WI38 (cell line): Measurements from ENCODE around the gene LRRC7.
A peak's percentile ranks its signal among the peaks of the same experiment; 100 is the strongest.
"Not testable (repeated sequence)": the region's sequence is repeated elsewhere in the genome, so short reads cannot be mapped to it uniquely, and the experiment has no call there.

Source experiments
- H3K4me3 ChIP-seq: 2 replicates; pipeline ENCODE4 v1.5.1; 2011; ENCODE audit warnings: low read depth, mild to moderate bottlenecking, control low read depth, low read length
- TF ChIP-seq, protein P1 (sequence below): IDR thresholded peaks from 2 replicates; pipeline ENCODE4 v1.5.1; 2012; ENCODE audit warnings: low read depth, mild to moderate bottlenecking, control low read depth, low read length

Gene LRRC7

DNA sequence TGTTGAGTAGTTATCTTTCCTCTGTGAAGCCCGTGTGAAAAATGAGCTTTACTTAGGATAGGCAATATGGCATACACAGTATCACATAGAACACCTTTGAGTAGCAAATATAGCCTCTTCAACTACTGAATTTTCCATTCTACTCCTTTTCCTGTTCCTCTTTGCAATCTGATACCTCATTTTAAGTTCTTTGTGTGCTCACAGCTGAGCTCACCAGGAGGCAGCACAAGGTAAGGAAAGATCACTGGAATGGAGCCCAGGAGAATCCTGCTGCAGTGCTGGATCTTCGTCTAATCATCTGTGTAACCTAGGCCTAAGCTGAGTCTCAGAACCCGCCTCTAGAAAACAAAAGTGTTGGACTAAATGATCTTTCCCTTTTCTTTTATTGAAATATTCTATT lies 466.7 kb downstream of the LRRC7 start:
- H3K4me3 ChIP-seq, result no peak overlapping the region

GRCh38 chr1:70038025-70038424 lies 470.3 kb downstream of the LRRC7 start:
- TF ChIP-seq, protein P1, sequence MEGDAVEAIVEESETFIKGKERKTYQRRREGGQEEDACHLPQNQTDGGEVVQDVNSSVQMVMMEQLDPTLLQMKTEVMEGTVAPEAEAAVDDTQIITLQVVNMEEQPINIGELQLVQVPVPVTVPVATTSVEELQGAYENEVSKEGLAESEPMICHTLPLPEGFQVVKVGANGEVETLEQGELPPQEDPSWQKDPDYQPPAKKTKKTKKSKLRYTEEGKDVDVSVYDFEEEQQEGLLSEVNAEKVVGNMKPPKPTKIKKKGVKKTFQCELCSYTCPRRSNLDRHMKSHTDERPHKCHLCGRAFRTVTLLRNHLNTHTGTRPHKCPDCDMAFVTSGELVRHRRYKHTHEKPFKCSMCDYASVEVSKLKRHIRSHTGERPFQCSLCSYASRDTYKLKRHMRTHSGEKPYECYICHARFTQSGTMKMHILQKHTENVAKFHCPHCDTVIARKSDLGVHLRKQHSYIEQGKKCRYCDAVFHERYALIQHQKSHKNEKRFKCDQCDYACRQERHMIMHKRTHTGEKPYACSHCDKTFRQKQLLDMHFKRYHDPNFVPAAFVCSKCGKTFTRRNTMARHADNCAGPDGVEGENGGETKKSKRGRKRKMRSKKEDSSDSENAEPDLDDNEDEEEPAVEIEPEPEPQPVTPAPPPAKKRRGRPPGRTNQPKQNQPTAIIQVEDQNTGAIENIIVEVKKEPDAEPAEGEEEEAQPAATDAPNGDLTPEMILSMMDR, result no peak
- H3K4me3 ChIP-seq, result no peak overlapping the region

More for the DNA sequence above, 466.7 kb downstream of the LRRC7 start:
- TF ChIP-seq, protein P1, result peak; percentile 27; the same call in 1 of the 2 replicates

DNA sequence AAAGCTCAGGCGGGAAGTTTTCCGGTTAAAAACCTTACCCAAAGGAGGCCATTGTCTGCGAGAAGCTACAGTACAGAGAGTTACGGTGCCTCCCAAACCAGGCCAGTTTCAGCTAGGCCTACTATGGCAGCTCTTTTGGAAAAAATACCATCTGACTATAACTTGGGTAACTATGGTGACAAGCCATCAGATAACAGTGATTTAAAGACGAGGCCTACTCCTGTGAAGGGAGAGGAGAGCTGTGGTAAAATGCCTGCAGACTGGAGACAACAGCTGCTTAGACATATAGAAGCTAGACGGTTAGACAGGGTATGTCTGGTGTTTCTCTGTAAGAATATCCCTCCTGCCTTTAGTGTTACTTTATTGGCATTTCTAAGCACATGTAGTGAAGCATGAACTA lies 471.8 kb downstream of the LRRC7 start:
- H3K4me3 ChIP-seq, result no peak overlapping the region
- TF ChIP-seq, protein P1, result no peak

GRCh38 chr1:70041317-70042045 lies 473.8 kb downstream of the LRRC7 start:
- H3K4me3 ChIP-seq, result no peak overlapping the region
- TF ChIP-seq, protein P1, result no peak

DNA sequence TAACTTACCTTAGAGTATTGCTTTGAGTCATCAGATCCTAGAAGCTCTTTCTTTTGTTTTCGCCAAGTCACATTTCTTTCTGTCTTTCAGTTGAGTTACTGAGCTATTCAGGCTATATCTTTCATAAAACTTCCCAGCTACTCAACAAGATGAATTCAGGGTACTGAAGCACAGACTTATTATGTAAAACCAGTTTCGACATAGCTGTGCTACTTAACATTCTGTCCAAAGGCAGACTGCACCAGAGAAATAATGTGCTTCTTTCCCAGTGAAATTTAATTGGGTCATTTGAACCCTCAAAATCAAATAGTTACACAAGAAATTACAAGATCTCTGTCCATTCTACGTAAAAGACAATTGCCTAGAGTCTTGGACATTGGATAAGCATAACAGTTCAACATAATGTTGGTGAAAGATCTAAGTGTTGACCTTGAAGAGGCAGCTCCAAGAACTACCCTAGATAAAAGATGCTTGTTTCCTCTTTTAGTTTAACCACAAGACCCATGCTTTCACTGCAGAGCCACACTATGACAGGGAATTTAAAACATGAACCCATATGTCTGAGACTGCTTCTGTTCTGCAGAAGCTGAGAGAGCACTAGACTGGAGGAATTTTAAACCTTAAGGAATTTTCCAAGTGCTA lies 474.5 kb downstream of the LRRC7 start:
- H3K4me3 ChIP-seq, result no peak overlapping the region

GRCh38 chr1:70043804-70044203 lies 476.1 kb downstream of the LRRC7 start:
- TF ChIP-seq, protein P1, result no peak
- no peak overlapping the region for H3K4me3 ChIP-seq

More for the DNA sequence above, 474.5 kb downstream of the LRRC7 start:
- TF ChIP-seq, protein P1, result no peak

GRCh38 chr1:70044832-70045231 lies 477.1 kb downstream of the LRRC7 start:
- TF ChIP-seq, protein P1, result no peak
- H3K4me3 ChIP-seq, result no peak overlapping the region

- H3K4me3 ChIP-seq, result not testable (repeated sequence)
Measured at GRCh38 chr1:70045581-70045980, 477.9 kb downstream of the LRRC7 start.
